GM12872 (cell line): ENCODE results near the gene GTF2F2.

Experiments
- CTCF ChIP-seq: IDR thresholded peaks from 3 replicates; pipeline ENCODE4 v1.5.1; 2011; ENCODE audit warnings: low read depth, mild to moderate bottlenecking, low read length, moderate library complexity; ENCODE audit not compliant: insufficient read depth

GTF2F2 gene

GRCh38 chr13:45122941-45123340, 2.6 kb downstream of the GTF2F2 start:
- TF ChIP-seq CTCF = no peak

DNA sequence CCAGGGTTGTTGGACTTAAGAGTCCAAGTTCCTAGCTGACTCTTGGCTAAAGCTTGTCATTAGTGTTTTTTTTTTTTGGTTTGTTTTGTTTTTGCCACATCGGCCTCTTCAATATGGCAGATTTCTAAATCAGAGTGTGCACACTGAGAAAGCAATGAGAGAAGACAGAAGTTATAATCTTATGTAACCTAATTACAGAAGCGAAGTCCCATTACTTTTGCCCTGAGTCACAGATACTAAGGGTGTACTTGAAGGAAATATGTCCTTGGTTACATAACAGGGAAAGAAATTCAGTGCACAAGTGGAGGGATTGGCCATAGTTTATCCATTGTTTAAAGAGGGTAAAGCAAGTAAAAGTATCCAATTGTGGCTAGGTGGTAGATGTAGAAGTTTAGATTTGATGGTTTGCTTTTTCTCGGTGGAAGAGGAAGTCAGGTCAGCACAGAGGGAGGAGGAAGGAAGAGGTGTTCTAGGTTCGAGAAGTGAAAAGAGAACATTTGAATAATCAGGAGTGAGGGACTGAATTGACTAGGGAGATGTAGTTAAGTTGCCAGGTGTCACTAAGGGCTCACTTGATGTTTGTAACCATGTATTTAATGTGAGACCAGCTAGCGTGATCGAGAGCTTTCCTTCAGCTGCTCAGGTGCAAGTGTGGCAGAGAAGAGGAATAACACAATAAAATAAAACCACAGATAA, 12.2 kb downstream of the GTF2F2 start:
- no peak for TF ChIP-seq CTCF

DNA sequence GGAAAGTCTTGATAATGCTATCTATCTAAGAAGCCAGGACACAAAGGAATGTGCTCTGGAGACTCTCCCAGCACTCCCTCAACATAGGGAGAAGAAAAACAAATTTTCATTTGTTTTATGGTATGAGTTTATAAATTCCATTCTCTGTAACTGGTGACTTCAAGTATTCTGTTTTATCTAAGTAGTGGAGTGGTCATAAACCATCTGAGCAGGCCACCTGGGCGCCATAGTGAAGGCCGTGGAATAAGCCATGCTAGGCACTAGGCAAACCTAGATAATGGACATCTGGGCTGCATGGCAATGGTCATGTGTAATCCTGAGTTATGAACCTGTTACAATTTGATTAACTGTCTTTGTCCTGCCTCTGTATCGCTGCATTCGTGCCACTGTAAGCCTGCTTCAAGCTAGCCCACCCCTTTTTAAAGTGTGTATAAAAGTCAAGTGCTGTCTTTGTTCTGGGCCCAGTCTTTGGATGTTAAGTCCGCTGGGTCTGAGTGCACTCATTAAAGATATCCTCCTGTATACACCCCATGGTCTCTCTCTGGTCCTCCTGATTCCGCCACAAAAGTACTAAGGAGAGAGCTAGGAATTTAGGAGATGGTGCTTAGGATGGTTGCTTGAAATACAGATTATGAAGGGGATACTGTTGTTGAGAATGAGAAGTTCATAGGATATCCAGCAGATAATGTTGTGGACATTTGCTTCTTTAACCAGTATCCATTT, 13.2 kb downstream of the GTF2F2 start:
- TF ChIP-seq CTCF = no peak

- TF ChIP-seq CTCF = no peak
Measured at GRCh38 chr13:45136741-45137504, 16.6 kb downstream of the GTF2F2 start.

GRCh38 chr13:45137526-45137925, 17.2 kb downstream of the GTF2F2 start:
- no peak for TF ChIP-seq CTCF

GRCh38 chr13:45138282-45138681, 18.0 kb downstream of the GTF2F2 start:
- no peak for TF ChIP-seq CTCF

GRCh38 chr13:45141369-45141768, 21.1 kb downstream of the GTF2F2 start:
- TF ChIP-seq CTCF = no peak
